ENCODE data around the gene PNMA8B.

The PNMA8B gene

DNA sequence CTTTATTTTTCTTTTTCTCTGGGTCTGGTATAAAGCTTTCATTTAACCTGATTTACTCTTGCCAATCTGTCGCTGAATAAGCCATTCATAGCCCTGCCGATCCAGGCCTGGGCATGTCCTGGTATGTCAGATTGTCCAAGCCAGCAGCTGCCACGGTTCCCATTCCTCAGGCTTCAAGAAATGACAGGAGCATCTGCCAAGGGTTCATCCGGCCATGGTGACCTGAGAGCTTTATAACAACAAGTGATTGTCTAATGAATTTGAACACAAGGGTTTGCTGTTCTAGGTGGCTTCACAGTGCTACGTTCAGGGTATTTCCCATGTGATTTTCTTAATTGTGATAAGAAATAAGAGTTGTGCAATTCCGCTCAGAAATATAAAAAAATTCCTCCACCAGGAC is 44.3 kb downstream of the PNMA8B start:
- no peak for DNase-seq

DNA sequence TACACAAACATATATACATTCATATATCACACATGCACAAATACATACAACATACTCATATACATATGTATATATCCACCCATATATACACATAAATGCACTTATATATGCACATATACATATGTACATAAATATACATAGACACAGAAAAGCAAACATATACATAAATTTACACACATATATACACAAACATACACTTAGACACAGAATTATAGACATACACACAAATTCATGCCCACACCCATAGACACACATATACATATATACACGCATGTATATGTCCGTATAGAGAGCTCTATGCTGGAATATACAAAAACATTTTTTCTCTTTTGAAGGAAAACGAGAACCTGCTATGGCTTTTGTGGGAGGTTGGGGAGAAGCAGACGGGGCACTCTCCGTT is 44.9 kb downstream of the PNMA8B start:
- DNase-seq = no peak

DNA sequence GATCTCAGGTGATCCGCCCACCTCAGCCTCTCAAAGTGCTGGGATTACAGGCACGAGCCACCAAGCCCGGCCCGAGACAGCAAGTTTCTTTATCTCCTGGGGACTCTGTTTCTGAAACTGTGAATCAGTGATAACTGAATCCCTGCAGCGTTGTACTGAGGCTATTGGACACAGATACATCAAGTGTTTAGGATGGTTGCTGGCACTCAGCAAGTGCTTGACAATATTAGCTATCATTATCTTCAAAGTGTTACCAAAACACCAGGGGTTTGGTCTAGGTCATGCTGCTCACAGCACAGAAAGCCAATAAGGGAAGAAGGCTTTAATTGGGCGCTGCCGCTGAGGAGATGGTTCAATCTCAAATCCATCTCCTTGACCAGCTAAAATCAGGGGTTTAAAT is 46.4 kb downstream of the PNMA8B start:
- DNase-seq = no peak

DNA sequence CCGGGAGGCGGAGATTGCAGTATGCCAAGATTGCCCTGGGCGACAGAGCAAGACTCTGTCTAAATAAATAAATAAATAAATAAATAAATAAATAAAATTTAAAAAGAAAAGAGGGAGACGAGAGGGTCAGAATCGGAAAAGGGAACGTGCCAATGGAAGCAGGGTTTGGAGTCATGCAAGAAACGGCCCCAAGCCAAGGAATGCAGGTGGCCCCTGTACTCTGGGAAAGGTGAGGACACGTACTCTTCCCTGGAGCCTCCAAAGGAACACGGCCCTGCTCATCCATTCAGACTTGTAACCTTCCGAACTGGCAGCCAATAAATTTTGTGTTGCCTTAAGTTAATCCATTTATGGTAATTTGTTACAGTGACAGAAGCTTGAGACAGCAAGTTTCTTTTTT is 47.1 kb downstream of the PNMA8B start:
- no peak for DNase-seq

DNA sequence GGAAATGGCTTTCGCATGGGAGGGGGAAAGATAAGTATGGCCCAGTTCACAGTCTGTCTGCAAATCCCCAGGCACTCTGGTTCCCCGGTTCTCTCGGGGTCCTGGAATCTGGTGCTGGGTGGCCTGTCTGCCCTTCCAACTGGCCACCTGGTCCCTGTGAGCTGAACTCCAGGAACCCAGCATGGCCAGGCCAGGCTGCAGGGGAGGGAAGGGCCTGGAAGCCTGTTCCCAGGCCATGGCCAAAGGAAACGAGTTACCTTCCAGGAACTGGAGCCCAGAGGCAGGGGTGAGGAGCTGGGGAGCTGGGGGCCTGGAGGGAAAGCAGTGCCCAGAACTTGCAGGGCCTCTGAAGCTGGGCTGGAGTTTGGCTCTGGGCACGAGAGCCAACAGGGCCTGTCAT is 47.8 kb downstream of the PNMA8B start:
- DNase-seq = no peak

DNA sequence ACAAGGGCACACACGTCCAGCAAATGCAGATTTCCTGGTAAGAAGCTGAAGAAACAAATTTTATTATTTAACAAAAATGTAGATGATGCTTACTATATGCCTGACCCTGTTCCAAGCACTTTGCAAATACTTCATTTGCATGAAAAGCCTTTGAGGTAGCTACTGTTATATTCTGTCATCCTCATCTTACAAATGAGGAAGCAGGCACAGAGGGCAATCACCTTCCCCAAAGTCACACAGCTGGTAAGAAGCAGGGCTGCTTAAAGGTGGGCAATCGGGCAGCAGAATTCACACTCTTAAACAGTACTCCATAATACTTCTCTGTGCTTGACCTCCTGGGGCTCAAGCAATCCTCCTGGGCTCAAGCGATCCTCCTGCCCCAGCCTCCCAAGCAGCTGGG is 48.7 kb downstream of the PNMA8B start:
- DNase-seq = no peak

DNA sequence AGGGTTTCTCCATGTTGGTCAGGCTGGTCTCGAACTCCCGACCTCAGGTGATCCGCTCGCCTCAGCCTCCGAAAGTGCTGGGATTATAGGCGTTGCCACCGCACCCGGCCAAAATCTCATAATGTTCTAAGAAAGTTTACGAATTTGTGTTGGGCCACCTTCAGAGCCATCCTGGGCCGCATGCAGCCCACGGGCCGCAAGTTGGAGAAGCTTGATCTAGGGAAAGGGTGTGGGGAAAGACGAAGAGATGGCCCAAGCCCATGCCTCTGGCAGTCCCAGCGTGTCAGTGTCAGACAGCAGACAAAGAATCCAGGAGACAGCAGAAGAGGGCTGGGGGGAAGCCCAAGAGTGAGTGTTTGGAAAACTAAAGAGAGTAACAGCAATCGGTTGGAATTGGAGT is 49.6 kb downstream of the PNMA8B start:
- no peak for DNase-seq

DNA sequence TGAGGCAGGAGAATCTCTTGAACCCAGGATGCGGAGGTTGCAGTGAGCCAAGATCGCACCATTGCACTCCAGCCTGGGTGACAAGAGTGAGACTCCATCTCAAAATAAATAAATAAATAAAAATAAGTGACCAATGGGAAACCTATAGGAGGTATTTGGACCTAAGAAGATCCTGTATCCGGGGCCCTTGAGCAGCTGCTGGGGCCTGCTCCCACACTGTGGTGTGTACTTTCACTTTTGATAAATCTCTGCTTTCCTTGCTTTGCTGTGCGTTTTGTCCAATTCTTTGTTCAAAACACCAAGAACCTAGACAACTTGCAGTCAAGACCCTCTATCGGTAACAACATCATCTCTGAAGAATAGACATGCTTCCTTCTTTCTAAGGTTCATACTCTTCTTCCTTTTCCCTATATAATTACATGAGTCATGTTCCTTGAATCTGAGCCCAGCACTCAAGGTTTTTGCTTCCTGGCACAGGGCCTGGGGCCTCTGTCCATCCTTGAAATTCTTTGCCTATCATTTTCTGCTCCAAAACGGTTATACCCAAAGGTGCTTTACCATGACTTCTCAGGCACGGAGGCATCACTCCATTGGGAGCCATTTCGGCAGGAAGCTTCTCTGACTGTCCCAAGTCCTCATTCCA is 52.7 kb downstream of the PNMA8B start:
- no peak for DNase-seq

DNA sequence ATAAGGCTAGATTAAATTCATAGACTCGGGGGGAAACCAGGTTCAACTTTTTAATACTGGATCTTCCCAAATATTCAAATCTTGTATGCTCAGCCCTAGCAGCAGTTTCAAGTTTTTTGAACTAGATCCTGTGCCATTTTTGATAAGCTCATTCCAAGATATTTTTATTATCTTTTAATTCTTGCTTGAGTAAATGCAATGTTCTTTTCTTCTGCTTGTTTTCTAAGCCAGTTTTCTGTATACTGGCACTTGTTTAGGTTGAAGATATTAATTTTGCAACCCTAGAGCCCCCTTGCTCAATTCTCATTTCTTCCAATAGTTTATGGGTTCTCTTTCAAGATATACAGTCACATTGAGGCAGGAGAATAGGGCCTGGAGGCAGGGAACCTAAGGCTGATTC is 53.8 kb downstream of the PNMA8B start:
- DNase-seq = no peak
